GM12878 (cell line): ENCODE measurements around the gene TULP1. TPM values are rescaled to one million over a fixed set of nuclear protein-coding genes. Genes with fewer than 3 reads are reported as not detected.

Experiments
- BCL11A ChIP-seq: IDR thresholded peaks from 2 replicates; pipeline ENCODE4 v1.6.1; 2011; ENCODE audit warnings: low read depth, low read length
- BHLHE40 ChIP-seq, 2 experiments: fragments of 450-650 bp in 1 of 2; IDR thresholded peaks; 2 replicates each; pipeline ENCODE4 v1.6.1; 2011 to 2017; ENCODE audit warnings: low read depth in 2 of 2, borderline replicate concordance in 1 of 2, improper control_type of control experiment in 1 of 2, low read length in 1 of 2, mild to moderate bottlenecking in 1 of 2
- CHD2 ChIP-seq: IDR thresholded peaks from 2 replicates; pipeline ENCODE4 v1.6.1; 2011; ENCODE audit warnings: low read depth, low read length, improper control_type of control experiment, borderline replicate concordance
- ETV6 ChIP-seq, 2 experiments: fragments of 450-650 bp in 1 of 2; IDR thresholded peaks in 1 of 2; conservative IDR thresholded peaks in 1 of 2; 2 replicates each; pipeline ENCODE4 v1.6.1; 2014; ENCODE audit warnings: antibody characterized with exemption in 1 of 2, borderline replicate concordance in 1 of 2, low read depth in 1 of 2, mild to moderate bottlenecking in 1 of 2, moderate library complexity in 1 of 2
- IKZF2 ChIP-seq, 2 experiments: fragments of 450-650 bp; IDR thresholded peaks; 2 replicates each; pipeline ENCODE4 v1.6.1; 2017; ENCODE audit warnings: mild to moderate bottlenecking in 2 of 2, moderate library complexity in 2 of 2
- NRF1 ChIP-seq: conservative IDR thresholded peaks from 2 replicates; pipeline ENCODE4 v1.6.1; 2011; ENCODE audit warnings: mild to moderate bottlenecking, low read depth, low read length, improper control_type of control experiment
- POLR2AphosphoS2 ChIP-seq: IDR thresholded peaks from 2 replicates; pipeline ENCODE4 v1.6.1; 2011; ENCODE audit warnings: low read depth, mild to moderate bottlenecking, low read length, improper control_type of control experiment, moderate library complexity
- SIX5 ChIP-seq: IDR thresholded peaks from 2 replicates; pipeline ENCODE4 v1.6.1; 2011; ENCODE audit warnings: mild to moderate bottlenecking, low read depth, low read length, moderate library complexity; ENCODE audit not compliant: severe bottlenecking
- SMC3 ChIP-seq: IDR thresholded peaks from 2 replicates; pipeline ENCODE4 v1.6.1; 2011; ENCODE audit warnings: low read length, improper control_type of control experiment, borderline replicate concordance
- SREBF2 ChIP-seq: IDR thresholded peaks from 2 replicates; pipeline ENCODE4 v1.6.1; 2012; ENCODE audit warnings: mild to moderate bottlenecking, low read length
- TBL1XR1 ChIP-seq: IDR thresholded peaks from 2 replicates; pipeline ENCODE4 v1.6.1; 2012; ENCODE audit warnings: low read depth, low read length, improper control_type of control experiment
- TCF7 ChIP-seq: IDR thresholded peaks from 2 replicates; pipeline ENCODE4 v1.6.1; 2014; ENCODE audit warnings: antibody characterized with exemption, borderline replicate concordance
- ZBED1 ChIP-seq: IDR thresholded peaks from 2 replicates; pipeline ENCODE4 v1.6.1; 2016; ENCODE audit warnings: borderline replicate concordance
- ZNF207 ChIP-seq: fragments of 450-650 bp; IDR thresholded peaks from 2 replicates; pipeline ENCODE4 v1.6.1; 2014; ENCODE audit warnings: antibody characterized with exemption, mild to moderate bottlenecking, borderline replicate concordance
- ZNF217 ChIP-seq: fragments of 450-650 bp; IDR thresholded peaks from 2 replicates; pipeline ENCODE4 v1.6.1; 2017; ENCODE audit warnings: antibody characterized with exemption, mild to moderate bottlenecking
- ZSCAN29 ChIP-seq: fragments of 450-650 bp; IDR thresholded peaks from 2 replicates; pipeline ENCODE4 v1.6.1; 2017; ENCODE audit warnings: mild to moderate bottlenecking, moderate library complexity
- polyA plus RNA-seq, 11 experiments: library from polyadenylated mRNA; depleted of rRNA in 4 of 11; unstranded in 6 of 11; stranded (reverse) in 5 of 11; fragments of >200 nt; fragmentation: Nextera tagmentation in 4 of 11; fragmentation: Illumina TruSeq in 1 of 11; extraction: Ambion mirVana in 4 of 11; extraction: Trizol in 1 of 11; gene quantifications; 1 replicate in 1 of 11; 2 replicates in 10 of 11; pipeline versions ENCODE4 v1.2.1 to v1.2.3, GENCODE V29; 2011 to 2016; ENCODE audit warnings: inconsistent platforms in 2 of 11, missing spikeins in 2 of 11, low read depth in 1 of 11
- total RNA-seq, 4 experiments: library from RNA; depleted of rRNA in 3 of 4; stranded (reverse); fragments of >200 nt in 3 of 4; fragmentation: Illumina TruSeq in 1 of 4; extraction: Trizol in 1 of 4; gene quantifications; 2 replicates each; pipeline versions ENCODE4 v1.2.1 to v1.2.3, GENCODE V29; 2013 to 2021
- TF ChIP-seq, protein P1 (sequence below): fragments of 450-650 bp; IDR thresholded peaks from 2 replicates; pipeline ENCODE4 v1.6.1; 2016; ENCODE audit warnings: mild to moderate bottlenecking, moderate library complexity, borderline replicate concordance
- TF ChIP-seq, protein P2 (sequence below): fragments of 450-650 bp; IDR thresholded peaks from 2 replicates; pipeline ENCODE4 v1.6.1; 2017; ENCODE audit warnings: mild to moderate bottlenecking, low read depth, inconsistent platforms; ENCODE audit not compliant: poor library complexity, severe bottlenecking
- TF ChIP-seq, protein P3 (sequence below), 3 experiments: IDR thresholded peaks in 2 of 3; conservative IDR thresholded peaks in 1 of 3; 2 replicates each; pipeline ENCODE4 v1.5.1; 2011; ENCODE audit warnings: low read depth in 3 of 3, low read length in 3 of 3, mild to moderate bottlenecking in 3 of 3, control low read depth in 2 of 3, moderate library complexity in 2 of 3, inconsistent platforms in 1 of 3, mixed read lengths in 1 of 3; ENCODE audit not compliant: control insufficient read depth in 2 of 3, insufficient read depth in 1 of 3; ENCODE audit errors: extremely low read depth in 1 of 3
- TF ChIP-seq, protein P4 (sequence below): IDR thresholded peaks from 2 replicates; pipeline ENCODE4 v1.6.1; 2011; ENCODE audit warnings: low read depth, low read length, improper control_type of control experiment, borderline replicate concordance

Gene TULP1
- total and polyA plus RNA-seq, 10 of the 15 experiments (the other 5 are each of a cell fraction or from before 2014, with no cell fraction given): not detected

DNA sequence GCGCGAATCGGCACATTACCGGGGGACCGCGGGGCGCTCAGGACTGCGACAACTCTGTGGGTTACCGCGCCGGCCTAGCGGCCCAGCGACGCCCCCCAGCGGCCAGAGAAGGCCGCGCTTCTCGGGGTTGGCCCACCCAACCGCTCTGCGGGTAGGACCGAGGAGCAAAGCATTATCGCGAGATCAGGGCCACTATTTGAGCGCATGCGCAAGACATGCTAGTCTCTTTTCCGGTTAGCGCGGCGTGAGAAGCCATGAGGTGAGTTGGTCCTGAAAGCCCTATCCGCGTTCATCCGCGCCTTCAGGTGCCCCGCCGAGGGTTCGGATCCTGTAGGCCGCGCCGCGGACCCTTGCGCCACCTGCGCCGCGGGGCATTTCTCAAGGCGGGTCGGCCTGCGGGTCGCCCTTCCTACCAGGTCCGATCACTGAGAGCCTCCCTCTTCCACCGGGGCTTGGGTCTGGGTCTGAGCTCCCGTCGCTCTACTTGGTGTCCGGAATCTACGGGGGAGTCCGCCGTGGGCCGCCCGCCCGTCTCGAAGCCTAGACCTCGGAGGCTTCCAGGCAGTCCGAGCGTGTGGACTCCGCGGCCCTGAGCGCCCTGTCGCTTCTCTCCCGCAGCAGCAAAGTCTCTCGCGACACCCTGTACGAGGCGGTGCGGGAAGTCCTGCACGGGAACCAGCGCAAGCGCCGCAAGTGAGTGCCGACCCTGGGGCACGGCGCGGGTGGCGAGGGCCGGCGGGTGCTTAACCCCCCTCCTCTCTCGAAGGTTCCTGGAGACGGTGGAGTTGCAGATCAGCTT, 44.3 kb downstream of the TULP1 start, which contains the start of gene RPL10A (continued):
- TF ChIP-seq IKZF2 (IDR thresholded peaks at IDR 0.05): peak in 1 of 2 experiments; percentile 28; a peak in 1 of 4 replicates
- no peak for TF ChIP-seq SREBF2
- TF ChIP-seq SMC3: peak; percentile 76
- peak; percentile 52 to 71; a peak in 3 of 4 replicates for TF ChIP-seq BHLHE40 (IDR thresholded peaks at IDR 0.05; ENCODE audit: borderline replicate concordance in 1 of 2, low read depth in 2 of 2, low read length in 1 of 2)
- no peak for TF ChIP-seq BCL11A
- peak; percentile 99 for TF ChIP-seq POLR2AphosphoS2
- TF ChIP-seq ZNF217: 0 out of 2 replicates have a peak, but pooled peaks have one; percentile 26
- peak; percentile 28 for TF ChIP-seq SIX5
- peak; percentile 100 for TF ChIP-seq CHD2
- peak; percentile 97 for TF ChIP-seq ZNF207
- TF ChIP-seq ZBED1: peak; percentile 90
- TF ChIP-seq, protein P1, sequence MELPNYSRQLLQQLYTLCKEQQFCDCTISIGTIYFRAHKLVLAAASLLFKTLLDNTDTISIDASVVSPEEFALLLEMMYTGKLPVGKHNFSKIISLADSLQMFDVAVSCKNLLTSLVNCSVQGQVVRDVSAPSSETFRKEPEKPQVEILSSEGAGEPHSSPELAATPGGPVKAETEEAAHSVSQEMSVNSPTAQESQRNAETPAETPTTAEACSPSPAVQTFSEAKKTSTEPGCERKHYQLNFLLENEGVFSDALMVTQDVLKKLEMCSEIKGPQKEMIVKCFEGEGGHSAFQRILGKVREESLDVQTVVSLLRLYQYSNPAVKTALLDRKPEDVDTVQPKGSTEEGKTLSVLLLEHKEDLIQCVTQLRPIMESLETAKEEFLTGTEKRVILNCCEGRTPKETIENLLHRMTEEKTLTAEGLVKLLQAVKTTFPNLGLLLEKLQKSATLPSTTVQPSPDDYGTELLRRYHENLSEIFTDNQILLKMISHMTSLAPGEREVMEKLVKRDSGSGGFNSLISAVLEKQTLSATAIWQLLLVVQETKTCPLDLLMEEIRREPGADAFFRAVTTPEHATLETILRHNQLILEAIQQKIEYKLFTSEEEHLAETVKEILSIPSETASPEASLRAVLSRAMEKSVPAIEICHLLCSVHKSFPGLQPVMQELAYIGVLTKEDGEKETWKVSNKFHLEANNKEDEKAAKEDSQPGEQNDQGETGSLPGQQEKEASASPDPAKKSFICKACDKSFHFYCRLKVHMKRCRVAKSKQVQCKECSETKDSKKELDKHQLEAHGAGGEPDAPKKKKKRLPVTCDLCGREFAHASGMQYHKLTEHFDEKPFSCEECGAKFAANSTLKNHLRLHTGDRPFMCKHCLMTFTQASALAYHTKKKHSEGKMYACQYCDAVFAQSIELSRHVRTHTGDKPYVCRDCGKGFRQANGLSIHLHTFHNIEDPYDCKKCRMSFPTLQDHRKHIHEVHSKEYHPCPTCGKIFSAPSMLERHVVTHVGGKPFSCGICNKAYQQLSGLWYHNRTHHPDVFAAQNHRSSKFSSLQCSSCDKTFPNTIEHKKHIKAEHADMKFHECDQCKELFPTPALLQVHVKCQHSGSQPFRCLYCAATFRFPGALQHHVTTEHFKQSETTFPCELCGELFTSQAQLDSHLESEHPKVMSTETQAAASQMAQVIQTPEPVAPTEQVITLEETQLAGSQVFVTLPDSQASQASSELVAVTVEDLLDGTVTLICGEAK: no peak
- no peak for TF ChIP-seq TBL1XR1
- 0 out of 2 replicates have a peak, but pooled peaks have one; percentile 5 for TF ChIP-seq TCF7
- TF ChIP-seq NRF1: peak; percentile 58
- TF ChIP-seq ZSCAN29: peak; percentile 77; the same call in 1 of the 2 replicates
- TF ChIP-seq, protein P2, sequence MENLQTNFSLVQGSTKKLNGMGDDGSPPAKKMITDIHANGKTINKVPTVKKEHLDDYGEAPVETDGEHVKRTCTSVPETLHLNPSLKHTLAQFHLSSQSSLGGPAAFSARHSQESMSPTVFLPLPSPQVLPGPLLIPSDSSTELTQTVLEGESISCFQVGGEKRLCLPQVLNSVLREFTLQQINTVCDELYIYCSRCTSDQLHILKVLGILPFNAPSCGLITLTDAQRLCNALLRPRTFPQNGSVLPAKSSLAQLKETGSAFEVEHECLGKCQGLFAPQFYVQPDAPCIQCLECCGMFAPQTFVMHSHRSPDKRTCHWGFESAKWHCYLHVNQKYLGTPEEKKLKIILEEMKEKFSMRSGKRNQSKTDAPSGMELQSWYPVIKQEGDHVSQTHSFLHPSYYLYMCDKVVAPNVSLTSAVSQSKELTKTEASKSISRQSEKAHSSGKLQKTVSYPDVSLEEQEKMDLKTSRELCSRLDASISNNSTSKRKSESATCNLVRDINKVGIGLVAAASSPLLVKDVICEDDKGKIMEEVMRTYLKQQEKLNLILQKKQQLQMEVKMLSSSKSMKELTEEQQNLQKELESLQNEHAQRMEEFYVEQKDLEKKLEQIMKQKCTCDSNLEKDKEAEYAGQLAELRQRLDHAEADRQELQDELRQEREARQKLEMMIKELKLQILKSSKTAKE: no peak
- TF ChIP-seq ETV6 (conservative IDR thresholded peaks at IDR 0.05 in 1 of 2, IDR thresholded peaks at IDR 0.05 in 1 of 2; ENCODE audit: borderline replicate concordance in 1 of 2, low read depth in 1 of 2): peak in 1 of 2 experiments; percentile 41; a peak in 1 of 4 replicates
- TF ChIP-seq, protein P3, sequence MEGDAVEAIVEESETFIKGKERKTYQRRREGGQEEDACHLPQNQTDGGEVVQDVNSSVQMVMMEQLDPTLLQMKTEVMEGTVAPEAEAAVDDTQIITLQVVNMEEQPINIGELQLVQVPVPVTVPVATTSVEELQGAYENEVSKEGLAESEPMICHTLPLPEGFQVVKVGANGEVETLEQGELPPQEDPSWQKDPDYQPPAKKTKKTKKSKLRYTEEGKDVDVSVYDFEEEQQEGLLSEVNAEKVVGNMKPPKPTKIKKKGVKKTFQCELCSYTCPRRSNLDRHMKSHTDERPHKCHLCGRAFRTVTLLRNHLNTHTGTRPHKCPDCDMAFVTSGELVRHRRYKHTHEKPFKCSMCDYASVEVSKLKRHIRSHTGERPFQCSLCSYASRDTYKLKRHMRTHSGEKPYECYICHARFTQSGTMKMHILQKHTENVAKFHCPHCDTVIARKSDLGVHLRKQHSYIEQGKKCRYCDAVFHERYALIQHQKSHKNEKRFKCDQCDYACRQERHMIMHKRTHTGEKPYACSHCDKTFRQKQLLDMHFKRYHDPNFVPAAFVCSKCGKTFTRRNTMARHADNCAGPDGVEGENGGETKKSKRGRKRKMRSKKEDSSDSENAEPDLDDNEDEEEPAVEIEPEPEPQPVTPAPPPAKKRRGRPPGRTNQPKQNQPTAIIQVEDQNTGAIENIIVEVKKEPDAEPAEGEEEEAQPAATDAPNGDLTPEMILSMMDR (IDR thresholded peaks at IDR 0.05 in 2 of 3, conservative IDR thresholded peaks at IDR 0.05 in 1 of 3; ENCODE audit: control insufficient read depth in 2 of 3, extremely low read depth in 1 of 3, insufficient read depth in 1 of 3, low read depth in 3 of 3, low read length in 3 of 3): peak; percentile 98 to 100 (median 99); a peak in 5 of 6 replicates
- TF ChIP-seq, protein P4, sequence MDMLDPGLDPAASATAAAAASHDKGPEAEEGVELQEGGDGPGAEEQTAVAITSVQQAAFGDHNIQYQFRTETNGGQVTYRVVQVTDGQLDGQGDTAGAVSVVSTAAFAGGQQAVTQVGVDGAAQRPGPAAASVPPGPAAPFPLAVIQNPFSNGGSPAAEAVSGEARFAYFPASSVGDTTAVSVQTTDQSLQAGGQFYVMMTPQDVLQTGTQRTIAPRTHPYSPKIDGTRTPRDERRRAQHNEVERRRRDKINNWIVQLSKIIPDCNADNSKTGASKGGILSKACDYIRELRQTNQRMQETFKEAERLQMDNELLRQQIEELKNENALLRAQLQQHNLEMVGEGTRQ: no peak
